Stomach (tissue), 4 donors: ENCODE data around the gene PYCARD.

ENCODE experiments used
- CTCF ChIP-seq, 7 experiments: fragments of 450-650 bp in 4 of 7; fragments of 200-600 bp in 3 of 7; sonication (generic) in 3 of 7; IDR thresholded peaks; one replicate each; pipeline ENCODE4 v1.5.1; 2016 to 2019; ENCODE audit warnings: antibody characterized with exemption in 7 of 7, control low read depth in 2 of 7, mild to moderate bottlenecking in 1 of 7
- EP300 ChIP-seq: sonication (generic); formaldehyde crosslinking; IDR thresholded peaks from one replicate; pipeline ENCODE4 v1.6.1; 2017; ENCODE audit warnings: antibody characterized with exemption
- POLR2A ChIP-seq, 4 donors: fragments of 450-650 bp; IDR thresholded peaks; one replicate each; pipeline ENCODE4 v1.6.1; 2016; ENCODE audit warnings: antibody characterized with exemption in 4 of 4, control low read depth in 2 of 4, mild to moderate bottlenecking in 1 of 4, moderate library complexity in 1 of 4
- POLR2AphosphoS5 ChIP-seq, 3 donors: sonication (generic); formaldehyde crosslinking; IDR thresholded peaks; one replicate each; pipeline ENCODE4 v1.6.1; 2016; ENCODE audit warnings: antibody characterized with exemption in 3 of 3

DNA sequence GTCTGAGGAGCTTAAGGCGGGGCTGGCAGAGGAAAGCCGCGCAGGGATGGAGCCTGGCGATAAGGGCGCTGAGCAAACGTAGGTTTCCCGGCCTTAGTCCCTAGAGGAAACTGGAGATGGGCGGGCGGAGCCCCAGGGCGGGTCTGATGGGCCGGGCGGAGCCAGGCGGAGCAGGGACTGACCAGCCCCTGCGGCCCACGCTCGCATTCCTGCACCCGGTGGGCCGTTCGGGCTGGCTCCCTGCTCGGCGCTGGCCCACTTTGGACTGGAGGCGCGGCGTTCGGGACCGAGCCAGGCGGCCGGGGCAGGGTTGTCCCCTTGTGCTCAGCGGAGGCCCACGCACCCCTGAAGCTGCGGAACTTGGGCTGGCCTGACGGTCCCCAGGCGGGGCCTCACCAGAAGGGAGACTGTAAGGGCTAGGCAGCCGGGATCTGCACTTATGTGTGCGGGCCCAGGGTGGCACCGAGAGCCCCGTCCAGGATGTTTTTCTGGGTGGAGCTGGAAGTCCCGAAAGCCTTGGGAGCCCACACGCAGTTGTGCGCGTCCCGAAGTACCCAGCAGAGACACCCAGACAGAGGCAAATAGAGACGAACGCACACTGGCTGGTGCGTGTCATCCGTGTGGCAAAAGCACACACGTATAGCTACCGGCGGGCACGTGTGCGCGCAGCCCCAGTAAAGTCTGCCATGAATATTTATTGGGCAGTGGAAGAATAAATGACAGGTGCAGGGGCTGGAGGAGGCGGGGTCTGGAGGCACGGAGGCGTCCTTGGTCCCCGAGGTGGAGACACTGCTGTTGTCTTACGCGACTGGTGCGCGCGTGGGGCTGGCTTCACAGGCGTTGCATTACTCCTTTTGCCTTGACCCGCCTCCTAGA lies 13.0 kb upstream of the PYCARD start:
- TF ChIP-seq POLR2AphosphoS5 (IDR thresholded peaks at IDR 0.05) (no peak), CTCF (IDR thresholded peaks at IDR 0.05) (no peak), EP300 (no peak), POLR2A (IDR thresholded peaks at IDR 0.05) (no peak)
